Measurements from ENCODE around the gene RIPK1.

DNA sequence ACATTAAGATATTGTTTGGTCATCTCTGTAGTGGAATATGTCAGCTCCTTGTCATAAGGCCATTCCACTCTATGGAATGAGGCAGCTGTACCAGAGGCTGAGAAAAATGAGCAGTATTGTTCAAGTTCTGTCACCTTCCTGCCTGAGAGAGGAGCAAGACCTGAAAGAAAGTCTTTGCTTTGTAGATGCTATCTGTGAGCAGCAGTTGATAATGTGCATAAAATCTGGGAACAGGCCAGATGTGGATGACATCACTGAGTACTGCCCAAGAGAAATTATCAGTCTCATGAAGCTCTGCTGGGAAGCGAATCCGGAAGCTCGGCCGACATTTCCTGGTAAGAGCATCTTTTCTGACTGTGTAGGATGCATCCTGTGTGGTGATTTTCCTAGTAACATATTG lies 16.8 kb downstream of the RIPK1 start:
- TF ChIP-seq, protein P1, sequence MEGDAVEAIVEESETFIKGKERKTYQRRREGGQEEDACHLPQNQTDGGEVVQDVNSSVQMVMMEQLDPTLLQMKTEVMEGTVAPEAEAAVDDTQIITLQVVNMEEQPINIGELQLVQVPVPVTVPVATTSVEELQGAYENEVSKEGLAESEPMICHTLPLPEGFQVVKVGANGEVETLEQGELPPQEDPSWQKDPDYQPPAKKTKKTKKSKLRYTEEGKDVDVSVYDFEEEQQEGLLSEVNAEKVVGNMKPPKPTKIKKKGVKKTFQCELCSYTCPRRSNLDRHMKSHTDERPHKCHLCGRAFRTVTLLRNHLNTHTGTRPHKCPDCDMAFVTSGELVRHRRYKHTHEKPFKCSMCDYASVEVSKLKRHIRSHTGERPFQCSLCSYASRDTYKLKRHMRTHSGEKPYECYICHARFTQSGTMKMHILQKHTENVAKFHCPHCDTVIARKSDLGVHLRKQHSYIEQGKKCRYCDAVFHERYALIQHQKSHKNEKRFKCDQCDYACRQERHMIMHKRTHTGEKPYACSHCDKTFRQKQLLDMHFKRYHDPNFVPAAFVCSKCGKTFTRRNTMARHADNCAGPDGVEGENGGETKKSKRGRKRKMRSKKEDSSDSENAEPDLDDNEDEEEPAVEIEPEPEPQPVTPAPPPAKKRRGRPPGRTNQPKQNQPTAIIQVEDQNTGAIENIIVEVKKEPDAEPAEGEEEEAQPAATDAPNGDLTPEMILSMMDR (IDR thresholded peaks at IDR 0.05; ENCODE audit: low read depth, low read length) = no peak
- no peak for TF ChIP-seq EZH2phosphoT487 (IDR thresholded peaks at IDR 0.05; ENCODE audit: low read depth)

All from OCI-LY3 (cell line).